ENCODE measurements around the gene ANKRD6. TPM values are rescaled to one million over a fixed set of nuclear protein-coding genes. Genes with fewer than 3 reads are reported as not detected.

Gene ANKRD6
- polyA plus RNA-seq, 3 donors: 0.93 to 3.0 (median 1.2) TPM

GRCh38 chr6:89430201-89430962 lies 2.6 kb upstream of the ANKRD6 start:
- Mint-ChIP-seq H3K4me1 (peaks cover 10% of the 10 kb centered on the region), H3K36me3 (no peaks in the 10 kb centered on the region), H3K27me3 (ENCODE audit: low read depth in 3 of 3) (peaks cover 4 to 13% (median 7%) of the 10 kb centered on the region in 3 donors), H3K9me3 (peaks cover 0 to 3% (median 0%) of the 10 kb centered on the region in 7 donors), H3K4me3 (no peak overlapping the region), H3K27ac (peak overlapping the region in 2 of 7 donors; percentile 3 to 31)
- intact Hi-C loops (cut with micrococcal nuclease): no loop called here
- no peak overlapping the region for H3K4me2 ChIP-seq (replicated peaks; ENCODE audit: extremely low read depth, low read length, poor library complexity, severe bottlenecking)
- no peak for TF ChIP-seq CTCF (IDR thresholded peaks at IDR 0.05)
- no peak overlapping the region for H3K9ac ChIP-seq (ENCODE audit: insufficient read depth, low read length, poor library complexity, severe bottlenecking)
- H3K9me3 ChIP-seq (replicated peaks in 1 of 2; ENCODE audit: control insufficient read depth in 1 of 2, insufficient read depth in 1 of 2, low read length in 2 of 2): no peaks in the 10 kb centered on the region
- H3K27me3 ChIP-seq (ENCODE audit: control insufficient read depth in 2 of 2, insufficient read depth in 2 of 2, low read length in 2 of 2): no peaks in the 10 kb centered on the region
- no peaks in the 10 kb centered on the region for H3K36me3 ChIP-seq (replicated peaks in 1 of 2; ENCODE audit: control insufficient read depth in 1 of 2, insufficient read depth in 2 of 2, low read length in 2 of 2)
- no peak overlapping the region for H2AFZ ChIP-seq (ENCODE audit: insufficient read depth, low read depth, low read length, poor library complexity, severe bottlenecking)
- peaks cover 12 to 13% of the 10 kb centered on the region in 2 donors for H3K4me1 ChIP-seq (ENCODE audit: control insufficient read depth in 1 of 2, insufficient read depth in 2 of 2, low read length in 2 of 2)
- H3K27ac ChIP-seq (ENCODE audit: low read depth in 1 of 2, low read length in 2 of 2): no peak overlapping the region
- no peaks in the 10 kb centered on the region for H3K79me2 ChIP-seq (ENCODE audit: insufficient read depth, low read length)
- no peak for DNase-seq
- H4K20me1 ChIP-seq (ENCODE audit: insufficient read depth, low read length): no peaks in the 10 kb centered on the region
- WGBS (ENCODE audit: insufficient coverage): 84% methylated on average over 5 of the region's 7 CpGs
- H3K4me3 ChIP-seq (replicated peaks in 1 of 3; ENCODE audit: low read depth in 2 of 3, low read length in 3 of 3): no peak overlapping the region

GRCh38 chr6:89433252-89434149 lies 549 bp downstream of the ANKRD6 start:
- Mint-ChIP-seq H3K4me3 (peak overlapping the region; percentile 86 to 96), H3K27ac (peak overlapping the region in 2 of 7 donors; percentile 37 to 71), H3K36me3 (no peaks in the 10 kb centered on the region), H3K4me1 (peaks cover 20% of the 10 kb centered on the region), H3K27me3 (ENCODE audit: low read depth in 3 of 3) (peaks cover 4 to 13% (median 7%) of the 10 kb centered on the region in 3 donors), H3K9me3 (peaks cover 0 to 3% (median 0%) of the 10 kb centered on the region in 7 donors)
- Histone ChIP-seq H3K9ac (ENCODE audit: insufficient read depth, low read length, poor library complexity, severe bottlenecking) (peak overlapping the region; percentile 71), H3K27ac (ENCODE audit: low read depth in 1 of 2, low read length in 2 of 2) (no peak overlapping the region), H2AFZ (ENCODE audit: insufficient read depth, low read depth, low read length, poor library complexity, severe bottlenecking) (peak overlapping the region; percentile 96), H3K4me3 (replicated peaks in 1 of 3; ENCODE audit: low read depth in 2 of 3, low read length in 3 of 3) (peak overlapping the region; percentile 60 to 81 (median 67)), H4K20me1 (ENCODE audit: insufficient read depth, low read length) (no peaks in the 10 kb centered on the region), H3K4me1 (ENCODE audit: control insufficient read depth in 1 of 2, insufficient read depth in 2 of 2, low read length in 2 of 2) (peaks cover 12 to 13% of the 10 kb centered on the region in 2 donors), H3K27me3 (ENCODE audit: control insufficient read depth in 2 of 2, insufficient read depth in 2 of 2, low read length in 2 of 2) (no peaks in the 10 kb centered on the region), H3K9me3 (replicated peaks in 1 of 2; ENCODE audit: control insufficient read depth in 1 of 2, insufficient read depth in 1 of 2, low read length in 2 of 2) (no peaks in the 10 kb centered on the region), H3K36me3 (replicated peaks in 1 of 2; ENCODE audit: control insufficient read depth in 1 of 2, insufficient read depth in 2 of 2, low read length in 2 of 2) (no peaks in the 10 kb centered on the region), H3K4me2 (replicated peaks; ENCODE audit: extremely low read depth, low read length, poor library complexity, severe bottlenecking) (peak overlapping the region; percentile 95), H3K79me2 (ENCODE audit: insufficient read depth, low read length) (no peaks in the 10 kb centered on the region)
- intact Hi-C loops (cut with micrococcal nuclease): loop anchor here (1.0 kb wide), 1 partner anchor 177 kb away; no protein-coding TSS in a partner anchor
- DNase-seq: peak; percentile 30 to 43 (median 34)
- WGBS (ENCODE audit: insufficient coverage): under 1% methylated on average over 76 of the region's 80 CpGs
- TF ChIP-seq CTCF (IDR thresholded peaks at IDR 0.05): peak; percentile 44
